Osteocyte (in vitro differentiated cells): ENCODE results near the gene FNDC8. TPM values are rescaled to one million over a fixed set of nuclear protein-coding genes. Genes with fewer than 3 reads are reported as not detected.
A peak's percentile ranks its signal among the peaks of the same experiment; 100 is the strongest.
"Not testable (repeated sequence)": the region's sequence is repeated elsewhere in the genome, so short reads cannot be mapped to it uniquely, and the experiment has no call there.

Experiments
- DNase-seq: peaks from one replicate; pipeline ENCODE4 v3.0.0; 2021; ENCODE audit warnings: mixed read lengths; ENCODE audit not compliant: unreplicated experiment; ENCODE audit errors: extremely low spot score
- H3K27ac Mint-ChIP-seq: one replicate; pipeline ENCODE4 v1.8.0; 2021; ENCODE audit warnings: mild to moderate bottlenecking, mixed read lengths; ENCODE audit not compliant: unreplicated experiment
- H3K27me3 Mint-ChIP-seq: one replicate; pipeline ENCODE4 v1.8.0; 2021; ENCODE audit warnings: mixed read lengths; ENCODE audit not compliant: unreplicated experiment
- H3K36me3 Mint-ChIP-seq: one replicate; pipeline ENCODE4 v1.8.0; 2021; ENCODE audit warnings: mixed read lengths; ENCODE audit not compliant: unreplicated experiment
- H3K4me1 Mint-ChIP-seq: one replicate; pipeline ENCODE4 v1.8.0; 2021; ENCODE audit warnings: mixed read lengths; ENCODE audit not compliant: unreplicated experiment
- H3K4me3 Mint-ChIP-seq: one replicate; pipeline ENCODE4 v1.8.0; 2021; ENCODE audit warnings: mild to moderate bottlenecking, moderate library complexity, mixed read lengths; ENCODE audit not compliant: unreplicated experiment
- H3K9me3 Mint-ChIP-seq: one replicate; pipeline ENCODE4 v1.8.0; 2021; ENCODE audit warnings: mixed read lengths; ENCODE audit not compliant: unreplicated experiment
- total RNA-seq: library from RNA; stranded (reverse); gene quantifications from 2 replicates; pipeline ENCODE4 v1.2.1, GENCODE V29; 2021
- TF ChIP-seq, protein P1 (sequence below): fragments of 200-600 bp; sonication (generic); IDR thresholded peaks from 2 replicates; pipeline ENCODE4 v1.5.0; 2021; ENCODE audit warnings: antibody characterized with exemption, mild to moderate bottlenecking, moderate library complexity

FNDC8 gene
- total RNA-seq, 1 donor from 2014 or later: not detected

DNA sequence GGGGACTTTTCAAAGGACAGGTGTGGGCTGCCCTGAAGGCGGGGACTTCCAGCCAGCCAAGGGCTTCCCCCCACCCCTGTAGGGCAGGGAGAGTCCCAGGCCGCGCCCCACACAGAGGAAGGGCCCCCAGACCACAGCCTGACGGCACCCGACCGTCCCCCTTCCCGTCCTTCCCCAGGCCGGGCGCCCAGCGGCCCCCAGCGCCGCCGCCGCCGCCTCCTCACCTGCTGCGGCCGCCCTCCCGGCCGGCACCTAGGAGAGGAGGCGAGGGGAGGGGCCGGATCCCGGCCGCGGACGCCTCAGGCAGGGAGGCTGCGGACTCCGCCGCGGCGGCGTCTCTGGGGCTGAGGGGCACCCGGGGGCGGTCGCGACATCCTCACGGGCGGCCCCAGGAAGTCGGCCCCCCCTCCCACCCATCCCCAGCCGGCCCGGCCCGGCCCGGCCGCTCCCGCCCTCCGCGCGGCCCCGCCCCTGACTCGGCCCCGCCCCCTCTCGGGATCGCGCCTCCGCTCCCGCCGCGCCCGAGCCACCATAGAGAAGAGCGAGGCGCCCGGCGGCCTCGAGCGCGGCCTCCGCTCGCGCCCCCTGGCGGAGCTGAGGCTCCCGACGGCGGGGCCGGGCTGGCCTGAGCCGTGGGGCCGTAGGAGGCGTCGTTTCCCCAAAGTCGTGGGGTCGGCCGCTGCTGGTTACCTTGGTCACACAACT, 32.4 kb upstream of the FNDC8 start:
- H3K4me1 Mint-ChIP-seq: peaks cover 24% of the 10 kb centered on the region
- peak; percentile 95 for DNase-seq
- H3K27ac Mint-ChIP-seq: peak overlapping the region; percentile 94
- TF ChIP-seq, protein P1, sequence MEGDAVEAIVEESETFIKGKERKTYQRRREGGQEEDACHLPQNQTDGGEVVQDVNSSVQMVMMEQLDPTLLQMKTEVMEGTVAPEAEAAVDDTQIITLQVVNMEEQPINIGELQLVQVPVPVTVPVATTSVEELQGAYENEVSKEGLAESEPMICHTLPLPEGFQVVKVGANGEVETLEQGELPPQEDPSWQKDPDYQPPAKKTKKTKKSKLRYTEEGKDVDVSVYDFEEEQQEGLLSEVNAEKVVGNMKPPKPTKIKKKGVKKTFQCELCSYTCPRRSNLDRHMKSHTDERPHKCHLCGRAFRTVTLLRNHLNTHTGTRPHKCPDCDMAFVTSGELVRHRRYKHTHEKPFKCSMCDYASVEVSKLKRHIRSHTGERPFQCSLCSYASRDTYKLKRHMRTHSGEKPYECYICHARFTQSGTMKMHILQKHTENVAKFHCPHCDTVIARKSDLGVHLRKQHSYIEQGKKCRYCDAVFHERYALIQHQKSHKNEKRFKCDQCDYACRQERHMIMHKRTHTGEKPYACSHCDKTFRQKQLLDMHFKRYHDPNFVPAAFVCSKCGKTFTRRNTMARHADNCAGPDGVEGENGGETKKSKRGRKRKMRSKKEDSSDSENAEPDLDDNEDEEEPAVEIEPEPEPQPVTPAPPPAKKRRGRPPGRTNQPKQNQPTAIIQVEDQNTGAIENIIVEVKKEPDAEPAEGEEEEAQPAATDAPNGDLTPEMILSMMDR: peak; percentile 91
- peak overlapping the region; percentile 88 for H3K4me3 Mint-ChIP-seq
- no peaks in the 10 kb centered on the region for H3K36me3 Mint-ChIP-seq
- H3K27me3 Mint-ChIP-seq: no peaks in the 10 kb centered on the region
- no peaks in the 10 kb centered on the region for H3K9me3 Mint-ChIP-seq

- Mint-ChIP-seq H3K9me3 (no peaks in the 10 kb centered on the region), H3K27me3 (no peaks in the 10 kb centered on the region)
Observed at GRCh38 chr17:35089586-35090296, 31.7 kb upstream of the FNDC8 start.

GRCh38 chr17:35090707-35091106, 30.7 kb upstream of the FNDC8 start:
- not testable (repeated sequence) for H3K27ac Mint-ChIP-seq, DNase-seq, H3K4me3 Mint-ChIP-seq, H3K27me3 Mint-ChIP-seq, H3K36me3 Mint-ChIP-seq, H3K9me3 Mint-ChIP-seq
- peaks cover 23% of the 10 kb centered on the region for H3K4me1 Mint-ChIP-seq

More at GRCh38 chr17:35089586-35090296, 31.7 kb upstream of the FNDC8 start:
- H3K27ac Mint-ChIP-seq: peak overlapping the region; percentile 81
- H3K36me3 Mint-ChIP-seq: no peaks in the 10 kb centered on the region
- peaks cover 24% of the 10 kb centered on the region for H3K4me1 Mint-ChIP-seq
- no peak for DNase-seq
- TF ChIP-seq, protein P1: no peak
- peak overlapping the region; percentile 66 for H3K4me3 Mint-ChIP-seq

DNA sequence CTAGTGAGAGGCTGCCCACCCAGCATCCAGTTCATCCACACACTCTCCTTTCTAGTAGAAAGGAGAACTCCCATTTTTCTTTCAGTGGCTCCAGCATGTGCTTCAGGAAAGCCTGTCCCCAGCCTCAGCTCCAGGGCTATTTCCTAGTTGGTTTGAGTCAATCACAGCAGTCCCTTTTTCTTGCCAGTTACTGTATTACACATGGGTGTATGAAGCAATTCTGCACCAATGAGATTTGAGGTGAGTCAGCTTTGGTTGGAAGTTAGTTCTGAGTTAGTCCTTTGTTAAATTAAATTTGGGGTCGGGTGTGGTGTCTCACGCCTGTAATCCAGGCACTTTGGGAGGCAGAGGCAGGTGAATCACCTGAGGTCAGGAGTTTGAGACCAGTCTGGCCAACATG, 26.5 kb upstream of the FNDC8 start:
- no peak overlapping the region for H3K4me3 Mint-ChIP-seq
- H3K36me3 Mint-ChIP-seq: peaks cover 10% of the 10 kb centered on the region
- no peak overlapping the region for H3K27ac Mint-ChIP-seq
- TF ChIP-seq, protein P1: no peak
- H3K27me3 Mint-ChIP-seq: no peaks in the 10 kb centered on the region
- DNase-seq: no peak
- peaks cover 2% of the 10 kb centered on the region for H3K4me1 Mint-ChIP-seq
- H3K9me3 Mint-ChIP-seq: no peaks in the 10 kb centered on the region

GRCh38 chr17:35095741-35096140, 25.7 kb upstream of the FNDC8 start:
- no peak overlapping the region for H3K4me3 Mint-ChIP-seq

More at GRCh38 chr17:35095741-35096140, 25.7 kb upstream of the FNDC8 start:
- Mint-ChIP-seq H3K4me1 (peaks cover 2% of the 10 kb centered on the region), H3K9me3 (no peaks in the 10 kb centered on the region), H3K27me3 (no peaks in the 10 kb centered on the region), H3K27ac (no peak overlapping the region), H3K36me3 (peaks cover 15% of the 10 kb centered on the region)
- TF ChIP-seq, protein P1: no peak
- DNase-seq: no peak
